ENCODE data around the gene DDX54.

- TF ChIP-seq, protein P1, sequence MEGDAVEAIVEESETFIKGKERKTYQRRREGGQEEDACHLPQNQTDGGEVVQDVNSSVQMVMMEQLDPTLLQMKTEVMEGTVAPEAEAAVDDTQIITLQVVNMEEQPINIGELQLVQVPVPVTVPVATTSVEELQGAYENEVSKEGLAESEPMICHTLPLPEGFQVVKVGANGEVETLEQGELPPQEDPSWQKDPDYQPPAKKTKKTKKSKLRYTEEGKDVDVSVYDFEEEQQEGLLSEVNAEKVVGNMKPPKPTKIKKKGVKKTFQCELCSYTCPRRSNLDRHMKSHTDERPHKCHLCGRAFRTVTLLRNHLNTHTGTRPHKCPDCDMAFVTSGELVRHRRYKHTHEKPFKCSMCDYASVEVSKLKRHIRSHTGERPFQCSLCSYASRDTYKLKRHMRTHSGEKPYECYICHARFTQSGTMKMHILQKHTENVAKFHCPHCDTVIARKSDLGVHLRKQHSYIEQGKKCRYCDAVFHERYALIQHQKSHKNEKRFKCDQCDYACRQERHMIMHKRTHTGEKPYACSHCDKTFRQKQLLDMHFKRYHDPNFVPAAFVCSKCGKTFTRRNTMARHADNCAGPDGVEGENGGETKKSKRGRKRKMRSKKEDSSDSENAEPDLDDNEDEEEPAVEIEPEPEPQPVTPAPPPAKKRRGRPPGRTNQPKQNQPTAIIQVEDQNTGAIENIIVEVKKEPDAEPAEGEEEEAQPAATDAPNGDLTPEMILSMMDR (conservative IDR thresholded peaks at IDR 0.05; ENCODE audit: low read length) = no peak
- TF ChIP-seq EZH2phosphoT487 (IDR thresholded peaks at IDR 0.05; ENCODE audit: borderline replicate concordance) = no peak
Observed at GRCh38 chr12:113197518-113198077, 12.3 kb upstream of the DDX54 start.
